ENCODE measurements around the gene CD80.
"Not testable (repeated sequence)": the region's sequence is repeated elsewhere in the genome, so short reads cannot be mapped to it uniquely, and the experiment has no call there.

The CD80 gene

DNA sequence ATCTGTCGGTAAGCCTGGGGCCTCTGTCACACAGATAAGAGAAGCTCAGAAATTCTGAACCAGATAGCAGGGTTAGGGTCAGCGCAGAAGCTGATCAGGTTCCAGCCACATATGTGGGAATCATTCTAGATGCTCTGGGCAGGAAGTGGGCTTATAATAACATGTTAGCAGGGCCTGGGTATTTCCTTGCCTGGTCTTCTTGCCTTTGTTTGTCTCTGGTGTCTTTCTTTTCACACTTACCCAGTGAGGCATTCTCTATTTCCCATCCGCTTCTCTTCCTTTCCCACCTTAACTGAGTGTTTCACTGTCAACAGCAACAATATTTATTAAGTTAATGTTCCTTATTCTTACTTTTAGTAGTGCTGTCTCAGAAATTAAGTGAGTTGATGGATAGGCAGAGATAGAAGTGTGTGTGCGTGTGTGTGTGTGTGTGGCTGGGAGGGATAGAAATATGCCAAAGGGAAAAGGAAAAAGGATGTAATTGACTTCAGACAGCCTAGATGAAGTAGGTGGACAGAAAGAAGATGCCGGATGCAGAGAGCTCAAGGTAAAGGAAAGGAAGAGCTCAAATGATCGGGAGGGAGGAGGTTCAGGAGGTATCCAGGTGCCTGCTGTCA, 40.3 kb upstream of the CD80 start:
- no peak for DNase-seq (ENCODE audit: low spot score)
- TF ChIP-seq, protein P1, sequence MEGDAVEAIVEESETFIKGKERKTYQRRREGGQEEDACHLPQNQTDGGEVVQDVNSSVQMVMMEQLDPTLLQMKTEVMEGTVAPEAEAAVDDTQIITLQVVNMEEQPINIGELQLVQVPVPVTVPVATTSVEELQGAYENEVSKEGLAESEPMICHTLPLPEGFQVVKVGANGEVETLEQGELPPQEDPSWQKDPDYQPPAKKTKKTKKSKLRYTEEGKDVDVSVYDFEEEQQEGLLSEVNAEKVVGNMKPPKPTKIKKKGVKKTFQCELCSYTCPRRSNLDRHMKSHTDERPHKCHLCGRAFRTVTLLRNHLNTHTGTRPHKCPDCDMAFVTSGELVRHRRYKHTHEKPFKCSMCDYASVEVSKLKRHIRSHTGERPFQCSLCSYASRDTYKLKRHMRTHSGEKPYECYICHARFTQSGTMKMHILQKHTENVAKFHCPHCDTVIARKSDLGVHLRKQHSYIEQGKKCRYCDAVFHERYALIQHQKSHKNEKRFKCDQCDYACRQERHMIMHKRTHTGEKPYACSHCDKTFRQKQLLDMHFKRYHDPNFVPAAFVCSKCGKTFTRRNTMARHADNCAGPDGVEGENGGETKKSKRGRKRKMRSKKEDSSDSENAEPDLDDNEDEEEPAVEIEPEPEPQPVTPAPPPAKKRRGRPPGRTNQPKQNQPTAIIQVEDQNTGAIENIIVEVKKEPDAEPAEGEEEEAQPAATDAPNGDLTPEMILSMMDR (IDR thresholded peaks at IDR 0.05): no peak
- Histone ChIP-seq H3K27ac (no peak overlapping the region), H3K4me3 (no peak overlapping the region)

DNA sequence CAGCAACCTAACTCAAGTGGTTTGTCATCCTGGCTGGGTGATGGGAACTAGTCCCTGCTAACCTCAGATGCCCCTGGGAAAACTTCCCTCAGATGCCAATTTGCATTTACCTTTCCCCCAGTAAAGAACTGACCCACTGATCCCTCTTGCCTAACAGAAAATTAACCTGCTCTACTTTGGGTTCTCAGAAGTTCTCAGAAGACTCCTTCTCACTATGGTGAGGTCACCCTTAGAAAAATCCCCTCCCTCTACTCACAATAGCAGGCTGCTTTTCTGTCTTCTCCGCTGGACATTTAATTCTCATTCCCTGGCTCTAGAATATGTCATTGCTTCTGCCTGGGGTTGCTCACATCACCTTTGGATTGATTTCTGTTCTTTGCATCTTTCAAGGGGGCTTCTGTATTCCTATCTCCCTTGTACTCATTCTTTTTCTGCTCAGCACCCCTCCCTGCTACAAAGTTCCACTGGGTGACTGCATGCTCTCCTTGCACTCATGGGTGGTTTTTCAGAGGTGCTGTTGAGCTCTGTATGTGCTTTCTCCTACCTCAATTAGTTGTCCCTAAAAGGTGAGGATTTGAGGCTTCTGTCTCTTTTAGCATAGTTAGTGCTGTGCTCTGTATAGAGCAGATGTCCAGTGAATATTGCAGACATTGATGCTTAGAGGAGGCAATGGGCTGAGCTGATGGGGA, 39.1 kb upstream of the CD80 start:
- TF ChIP-seq, protein P1 (IDR thresholded peaks at IDR 0.05): no peak
- Histone ChIP-seq H3K4me3 (no peak overlapping the region), H3K27ac (no peak overlapping the region)
- no peak for DNase-seq (ENCODE audit: low spot score)

DNA sequence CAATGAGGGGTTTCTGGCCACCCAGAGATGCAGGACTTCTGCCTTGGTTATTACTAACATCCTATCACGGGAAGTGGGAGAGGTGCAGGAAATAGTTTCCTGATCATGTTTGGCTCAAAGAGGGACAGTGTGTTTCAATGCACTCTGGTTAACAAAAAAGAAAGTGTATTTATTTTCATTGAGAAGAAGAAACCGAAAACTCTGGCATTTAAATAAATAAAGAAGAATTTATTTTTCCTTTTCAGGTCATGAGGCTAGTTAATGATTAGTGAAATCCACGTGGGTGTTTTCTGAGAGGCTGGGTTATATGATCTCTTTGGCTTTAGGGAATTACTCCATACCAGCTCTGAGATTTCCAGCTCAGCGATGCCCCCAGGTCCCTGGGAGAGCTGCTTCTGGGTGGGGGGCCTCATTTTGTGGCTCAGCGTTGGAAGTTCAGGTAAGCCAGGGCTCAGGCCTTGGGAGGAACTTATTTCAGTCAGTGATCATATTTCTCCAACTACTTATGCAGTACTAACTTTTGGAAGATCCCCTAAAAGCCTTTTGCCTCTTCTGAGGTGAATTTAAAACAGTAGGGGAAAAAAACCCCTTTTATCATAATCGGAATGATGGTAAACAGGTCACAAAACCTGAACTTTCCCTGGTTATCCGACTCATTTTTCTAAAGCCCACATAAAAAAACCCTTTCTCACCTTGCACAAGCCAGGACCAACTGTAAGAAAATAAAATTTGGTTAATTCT, 38.3 kb upstream of the CD80 start, which contains the start of gene PLA1A:
Gene PLA1A, plus strand, starts transcription at position 338 of the 741 bp plus-strand sequence. Its CDS starts 29 bp downstream, at position 367.
- TF ChIP-seq, protein P1 (IDR thresholded peaks at IDR 0.05): no peak
- no peak for DNase-seq (ENCODE audit: low spot score)
- Histone ChIP-seq H3K4me3 (no peak within 1 kb of the TSS), H3K27ac (no peak within 1 kb of the TSS)

- TF ChIP-seq, protein P1 (IDR thresholded peaks at IDR 0.05): no peak
- Histone ChIP-seq H3K27ac (no peak overlapping the region), H3K4me3 (no peak overlapping the region)
- DNase-seq (ENCODE audit: low spot score): no peak
Measured at GRCh38 chr3:119596398-119596797, 37.0 kb upstream of the CD80 start.

- Histone ChIP-seq H3K4me3 (peak overlapping the region; percentile 62), H3K27ac (peak overlapping the region in 1 of 2 donors; percentile 8)
- TF ChIP-seq, protein P1 (IDR thresholded peaks at IDR 0.05): no peak
- no peak for DNase-seq (ENCODE audit: low spot score)
Measured at GRCh38 chr3:119595639-119596334, 36.4 kb upstream of the CD80 start.

DNA sequence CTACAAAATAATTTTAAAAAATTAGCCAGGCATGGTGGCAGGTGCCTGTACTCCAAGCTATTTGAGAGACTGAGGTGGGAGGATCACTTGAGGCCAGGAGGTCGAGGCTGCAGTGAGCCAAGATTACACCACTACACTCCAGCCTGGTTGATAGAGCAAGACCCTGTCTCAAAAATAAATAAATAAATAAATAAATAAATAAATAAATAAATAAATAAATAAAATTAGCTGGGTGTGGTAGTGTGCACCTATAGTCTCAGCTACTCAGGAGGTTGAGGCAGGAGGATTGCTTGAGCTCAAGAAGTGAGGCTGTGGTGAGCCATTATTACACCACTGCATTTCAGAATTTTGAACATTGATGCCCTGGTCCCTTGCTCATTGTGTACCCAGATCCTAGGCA, 35.5 kb upstream of the CD80 start:
- H3K4me3 ChIP-seq; H3K27ac ChIP-seq; DNase-seq (ENCODE audit: low spot score): not testable (repeated sequence)

- DNase-seq (ENCODE audit: low spot score): no peak
- H3K4me3 ChIP-seq: no peak overlapping the region
- H3K27ac ChIP-seq: no peak overlapping the region
- TF ChIP-seq, protein P1 (IDR thresholded peaks at IDR 0.05): no peak
Measured at GRCh38 chr3:119594066-119594465, 34.7 kb upstream of the CD80 start.

Measured in coronary artery (tissue), 2 donors.